Putamen (tissue), 1 donor: ENCODE measurements around the gene SND1.

ENCODE experiments used
- DNase-seq: peaks from one replicate; pipeline ENCODE4 v3.0.0-alpha.2; 2016; ENCODE audit warnings: low spot score

Gene SND1

GRCh38 chr7:127933146-127933545 is 281.2 kb downstream of the SND1 start:
- DNase-seq: no peak

DNA sequence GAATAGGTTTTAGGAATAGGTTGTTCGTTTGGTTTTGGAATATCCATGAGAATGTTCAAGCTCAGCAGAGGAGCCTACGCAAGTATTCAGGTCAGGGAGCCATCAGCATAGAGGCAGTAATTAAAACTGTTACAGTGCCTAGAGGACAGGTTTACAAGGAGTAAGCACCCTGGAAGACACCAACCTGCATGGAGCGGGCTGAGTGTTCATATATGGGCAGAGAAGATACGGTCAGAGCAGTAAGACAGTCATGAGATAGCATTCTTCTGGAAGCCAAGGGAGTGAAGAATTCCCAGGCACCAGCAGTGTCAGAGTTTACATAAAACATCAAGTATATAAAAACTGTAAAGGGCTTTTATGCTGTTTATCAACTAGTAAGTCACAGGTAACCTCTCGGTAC is 282.7 kb downstream of the SND1 start:
- DNase-seq: no peak

DNA sequence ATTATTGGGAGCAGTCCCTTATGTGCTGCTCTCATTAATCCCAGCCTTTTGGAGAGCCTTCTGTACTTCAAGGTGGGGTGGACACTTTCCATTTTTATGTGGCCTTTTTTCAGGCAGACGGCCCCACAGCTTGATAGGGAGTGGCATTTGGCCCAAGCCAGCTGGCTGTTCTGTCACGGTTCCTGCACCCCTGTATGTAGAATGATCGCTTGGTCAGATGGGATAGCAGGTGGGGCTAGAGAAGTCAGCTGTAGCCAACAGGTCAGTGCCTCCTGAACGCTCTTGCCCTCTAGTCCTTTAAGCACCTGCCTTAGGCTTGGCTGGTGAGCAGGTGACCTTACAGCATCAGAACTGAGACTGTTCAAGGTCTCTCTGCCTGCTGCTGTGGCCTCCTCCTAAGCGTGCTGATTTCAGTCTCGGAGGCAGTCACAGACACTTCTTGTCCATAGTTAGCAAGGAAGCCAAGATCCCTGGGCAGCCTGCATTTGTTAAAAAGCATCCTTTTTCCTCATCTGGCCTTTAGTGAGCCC is 283.9 kb downstream of the SND1 start:
- no peak for DNase-seq

- DNase-seq: no peak
Observed at GRCh38 chr7:127937066-127937680, 285.2 kb downstream of the SND1 start.

- DNase-seq: no peak
Observed at GRCh38 chr7:127938588-127938987, 286.6 kb downstream of the SND1 start.

- DNase-seq: no peak
Observed at GRCh38 chr7:127940381-127941160, 288.6 kb downstream of the SND1 start.

DNA sequence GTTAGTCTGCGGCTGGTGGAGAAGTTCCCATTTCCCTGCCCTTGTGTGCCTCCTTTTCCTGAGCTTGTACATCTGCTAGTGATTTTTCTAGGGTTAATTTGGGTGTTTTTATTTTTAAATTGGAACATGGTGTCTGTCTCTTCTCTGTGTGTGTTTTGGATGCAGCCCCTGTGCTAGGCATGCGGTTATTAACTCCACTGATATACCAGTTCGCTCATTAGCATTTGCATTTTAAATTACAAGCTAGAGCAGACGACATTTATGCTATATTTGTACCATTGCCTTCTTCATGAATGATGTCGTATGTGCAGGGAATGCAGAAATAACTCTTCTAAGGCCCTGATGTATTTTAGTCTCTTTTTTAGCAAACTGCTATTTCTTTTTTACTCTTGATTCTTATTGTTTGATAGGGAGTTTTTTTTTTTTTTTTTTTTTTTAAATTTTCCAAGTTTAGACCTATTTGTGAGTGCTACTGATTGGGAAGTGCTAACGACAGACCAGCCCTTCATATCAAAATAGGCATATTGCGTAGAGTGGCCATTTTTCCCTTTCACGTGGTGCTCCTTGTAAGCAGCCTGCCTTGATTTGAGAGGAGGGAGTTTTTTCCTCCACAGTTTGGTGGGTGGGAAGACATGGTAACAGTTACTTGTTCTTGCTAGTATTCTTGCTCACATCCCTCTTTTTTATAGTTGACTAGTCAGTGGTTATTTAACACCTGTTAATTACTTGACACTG is 289.6 kb downstream of the SND1 start:
- no peak for DNase-seq

GRCh38 chr7:127943541-127944521 is 291.8 kb downstream of the SND1 start:
- peak; percentile 89 for DNase-seq

DNA sequence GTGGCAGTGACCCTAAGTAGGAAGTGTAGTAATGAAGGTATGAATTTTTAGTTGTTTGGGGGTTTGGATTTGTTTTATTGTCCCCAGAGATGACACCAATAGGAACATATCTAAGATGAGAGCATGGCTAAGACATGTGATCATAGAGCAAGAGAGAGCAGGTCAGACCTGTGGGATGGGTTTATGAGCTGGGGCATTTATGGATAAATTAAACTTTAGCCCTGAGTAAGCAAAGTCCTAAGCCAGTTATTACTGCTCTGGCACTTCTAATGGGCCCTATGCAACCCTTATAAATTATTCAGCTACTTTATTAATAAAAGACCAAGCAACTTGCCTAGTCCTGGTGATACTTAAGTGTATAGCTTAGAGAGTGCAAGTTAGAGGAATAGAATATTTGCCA is 294.1 kb downstream of the SND1 start:
- DNase-seq: no peak

DNA sequence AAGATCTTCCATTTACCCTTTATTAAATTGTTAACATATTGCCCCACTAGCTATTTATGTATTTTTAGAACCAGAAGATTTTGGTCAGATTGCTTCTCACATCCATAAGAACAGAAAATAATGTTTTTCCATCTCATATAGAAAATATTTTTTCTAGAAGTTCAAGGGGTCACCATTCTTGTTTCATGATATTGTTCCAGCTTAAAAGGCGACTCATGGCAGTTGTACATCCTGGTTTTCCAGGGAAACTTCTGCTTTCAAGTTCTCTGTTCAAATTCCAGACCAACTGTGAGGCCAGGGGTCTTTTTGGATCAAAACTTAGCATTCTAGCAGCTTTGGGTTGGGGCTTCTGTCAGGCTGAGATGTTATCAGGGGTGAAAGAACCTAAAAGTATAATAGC is 294.9 kb downstream of the SND1 start:
- DNase-seq: no peak

DNA sequence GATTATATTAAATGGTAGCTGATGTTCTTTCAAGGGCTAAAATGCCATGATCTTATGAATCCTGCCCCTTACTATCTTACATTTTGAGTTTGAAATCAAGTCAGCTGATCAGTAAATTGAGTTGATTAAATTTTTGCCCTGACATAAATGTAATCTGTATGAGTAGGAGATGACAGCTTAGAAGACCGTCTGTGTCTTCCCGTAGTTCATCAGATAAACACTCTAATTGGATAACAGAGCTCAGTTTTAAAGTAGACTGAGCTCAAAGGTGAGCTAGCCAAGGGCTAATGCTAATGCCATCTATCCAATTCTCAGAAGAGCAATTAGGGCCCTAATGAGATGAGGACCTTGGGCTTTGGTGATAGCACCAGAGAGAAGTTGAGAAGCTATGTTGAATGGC is 296.3 kb downstream of the SND1 start:
- no peak for DNase-seq

GRCh38 chr7:127948930-127949329 is 296.9 kb downstream of the SND1 start:
- peak; percentile 59 for DNase-seq

GRCh38 chr7:127949769-127950222 is 297.8 kb downstream of the SND1 start:
- DNase-seq: no peak

DNA sequence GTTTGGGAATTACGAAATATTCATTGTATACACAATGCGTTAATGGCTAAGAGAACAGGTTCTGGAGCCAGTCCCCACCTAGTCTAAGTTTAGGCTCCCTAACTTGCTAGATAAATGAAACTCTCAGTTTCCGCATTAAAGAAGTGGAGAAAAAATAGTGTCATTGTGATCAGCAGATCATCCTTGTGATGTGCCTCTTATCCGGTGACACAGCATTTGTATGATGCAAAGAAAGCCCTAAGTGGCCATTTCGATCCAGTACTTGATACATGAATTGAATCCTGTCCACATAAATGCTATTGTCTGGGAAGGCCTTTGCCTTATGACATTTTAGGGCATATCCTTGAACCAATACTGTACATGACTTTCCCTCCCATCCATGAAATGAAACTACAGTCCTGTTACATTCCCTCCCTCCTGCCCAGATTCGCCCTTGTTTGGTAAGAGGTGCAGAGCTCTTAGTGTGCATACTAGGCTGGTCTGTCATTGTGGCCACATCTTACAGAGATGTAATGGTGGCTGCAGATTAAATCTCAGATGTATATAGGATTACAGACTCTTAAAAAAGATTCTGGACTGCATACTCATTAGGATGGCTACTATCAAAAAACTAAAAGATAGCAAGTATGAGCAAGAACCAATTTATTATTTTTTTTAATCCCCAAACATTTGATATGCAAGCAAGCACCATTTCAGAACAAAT is 298.4 kb downstream of the SND1 start:
- no peak for DNase-seq

DNA sequence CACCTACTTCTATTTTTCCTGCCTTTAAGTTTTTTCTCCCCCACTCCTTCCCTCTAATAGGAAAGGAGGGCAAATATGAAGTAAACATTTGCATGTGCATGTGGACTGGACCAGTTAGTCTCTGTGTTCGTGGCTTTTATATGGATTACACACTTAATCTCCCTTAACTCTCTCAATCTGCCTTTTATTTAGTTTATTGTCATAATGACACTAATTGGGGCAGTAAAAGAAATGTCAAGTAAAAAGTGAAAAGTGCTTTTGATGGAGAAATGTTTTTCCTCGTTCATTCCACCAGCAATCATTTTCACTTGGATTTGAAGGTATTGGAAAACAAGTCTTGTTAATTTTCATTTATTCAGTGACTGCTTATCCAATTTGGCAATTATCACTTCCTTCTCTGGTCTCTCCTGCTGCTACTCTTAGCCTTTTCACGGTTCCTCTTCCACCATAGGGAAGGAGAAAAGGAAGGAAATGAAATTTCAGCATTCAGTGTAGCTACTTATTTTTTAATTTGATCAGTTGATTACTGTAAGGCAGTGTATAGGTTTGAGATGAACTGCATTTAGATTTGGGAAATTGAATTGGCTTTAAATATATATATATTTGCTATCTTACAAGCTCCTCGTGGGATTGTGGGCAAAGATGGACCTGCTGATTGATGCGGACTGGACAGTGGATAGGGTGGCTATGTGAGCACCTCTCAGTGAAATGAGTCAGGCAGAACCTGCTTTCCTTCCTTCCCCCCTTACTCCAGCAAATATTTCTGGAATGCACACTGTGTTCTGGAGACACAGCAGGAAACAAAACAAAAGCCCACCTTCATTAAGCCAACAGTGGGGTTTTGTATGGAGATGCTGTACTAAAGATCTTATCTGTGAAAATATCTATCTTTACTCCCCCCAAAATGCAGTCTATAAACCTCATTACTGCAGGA is 301.7 kb downstream of the SND1 start:
- DNase-seq: no peak

DNA sequence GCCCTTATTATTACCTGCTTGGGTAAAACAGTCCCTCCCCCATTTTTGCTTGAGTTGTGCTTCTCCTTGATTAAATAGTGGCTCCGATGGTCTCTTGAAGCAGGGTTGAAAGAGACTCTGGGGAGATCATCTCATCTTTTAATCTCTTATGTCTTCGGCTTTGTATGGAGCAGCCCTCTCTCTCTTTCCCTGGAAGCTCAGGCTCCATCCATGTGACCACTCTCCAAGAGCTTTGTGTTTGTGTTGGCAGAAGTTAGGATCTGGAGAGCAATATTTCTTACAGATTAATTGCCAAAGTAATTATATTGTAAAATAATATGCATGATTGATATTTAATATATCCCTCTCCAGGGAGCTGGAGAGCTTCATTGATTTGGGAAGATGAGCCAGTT is 302.4 kb downstream of the SND1 start:
- DNase-seq: no peak

DNA sequence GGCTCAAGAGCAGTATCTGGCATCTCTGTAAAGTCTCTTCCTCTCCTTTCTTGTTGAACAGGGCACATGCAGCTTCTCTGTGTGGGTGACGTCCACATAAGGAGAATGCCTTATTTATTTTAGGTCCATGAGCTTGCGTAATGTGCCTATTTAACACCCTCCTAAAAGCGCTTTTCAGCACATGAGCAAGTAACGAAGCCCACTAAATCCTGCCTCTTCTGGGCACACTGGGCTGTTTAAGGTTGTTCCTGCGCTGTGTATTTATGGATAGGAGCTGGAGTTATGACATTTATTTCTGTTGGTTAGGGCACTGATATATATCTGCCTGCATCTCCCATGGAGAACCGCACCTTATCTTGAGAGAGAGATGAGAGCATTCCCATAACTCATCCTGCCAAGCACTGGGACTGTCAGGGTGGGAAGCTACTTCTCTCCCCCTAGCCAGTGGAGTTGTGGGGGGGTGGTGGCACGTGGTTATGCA is 303.1 kb downstream of the SND1 start:
- DNase-seq: no peak

- no peak for DNase-seq
Observed at GRCh38 chr7:127957886-127958285, 305.9 kb downstream of the SND1 start.

DNA sequence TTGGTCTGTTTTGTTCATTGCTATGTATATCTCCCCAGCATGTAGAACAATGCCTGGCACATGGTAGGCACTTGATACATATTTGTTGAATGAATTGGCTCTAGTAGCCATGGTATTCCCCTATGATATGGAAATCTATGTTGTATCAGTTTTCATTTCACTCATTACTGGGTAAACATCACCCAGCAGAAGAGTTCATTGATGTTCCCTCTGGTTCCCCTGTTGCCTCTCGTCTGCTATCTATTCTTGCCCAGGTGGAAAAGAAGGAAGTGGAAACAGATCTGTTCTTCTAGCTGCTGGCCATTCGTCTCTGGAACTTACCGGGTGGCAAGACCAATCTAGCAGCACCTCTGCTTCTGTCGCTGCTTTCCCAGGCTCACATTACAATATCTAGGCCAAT is 307.8 kb downstream of the SND1 start:
- DNase-seq: no peak
